Airway epithelial cell (primary cell): Measurements from ENCODE around the gene IL24. TPM values are rescaled to one million over a fixed set of nuclear protein-coding genes. Genes with fewer than 3 reads are reported as not detected.

Experiments used
- total RNA-seq: library from RNA; depleted of rRNA; stranded (reverse); fragments of >200 nt; gene quantifications from 2 replicates; pipeline ENCODE4 v1.2.3, GENCODE V29; 2015

The IL24 gene
- 0.23 and 0.35 TPM in 2 replicates for total RNA-seq

GRCh38 chr1:206897175-206897574 lies at the start of gene IL24:
TSS of gene IL24 (plus strand) at chr1:206897443. CDS start at chr1:206897833, 390 bp downstream.

GRCh38 chr1:206864939-206865671 lies 32.1 kb upstream of the IL24 start, which contains the start of gene IL20:
TSS of gene IL20 (plus strand) at chr1:206865623. CDS start at chr1:206865853, 230 bp downstream.

GRCh38 chr1:206921772-206922265 lies 24.6 kb downstream of the IL24 start, which contains the start of gene FCMR:
TSS of gene FCMR (minus strand) at chr1:206921941. CDS start at chr1:206921854, 87 bp downstream.

GRCh38 chr1:206946261-206946660 lies 49.0 kb downstream of the IL24 start, which contains the start of gene PIGR:
TSS of gene PIGR (minus strand) at chr1:206946466. CDS start at chr1:206940531, 5,935 bp downstream.

Other genes with a start within 250 kb of the IL24 start
- 30.4 and 38.1 TPM in 2 replicates for gene MAPKAPK2, start 212.5 kb upstream of the IL24 start, total RNA-seq
- gene IL19, start 126.7 kb upstream of the IL24 start, total RNA-seq = not detected in 2 replicates
- gene IL10, start 124.9 kb upstream of the IL24 start, total RNA-seq = not detected in 2 replicates
- not detected in 2 replicates for gene IL20, start 31.8 kb upstream of the IL24 start, total RNA-seq
- gene FCMR, start 24.5 kb downstream of the IL24 start, total RNA-seq = 0.05 and 0.21 TPM in 2 replicates
- 0.05 and 0.14 TPM in 2 replicates for gene PIGR, start 49.0 kb downstream of the IL24 start, total RNA-seq
- gene FCAMR, start 73.0 kb downstream of the IL24 start, total RNA-seq = not detected in 2 replicates
- gene C1orf116, start 135.3 kb downstream of the IL24 start, total RNA-seq = 72.0 and 112 TPM in 2 replicates
- gene YOD1, start 153.8 kb downstream of the IL24 start, total RNA-seq = 3.7 and 7.1 TPM in 2 replicates
- gene PFKFB2, start 155.8 kb downstream of the IL24 start, total RNA-seq = 7.4 and 8.0 TPM in 2 replicates
- gene C4BPB, start 191.4 kb downstream of the IL24 start, total RNA-seq = not detected in 2 replicates
- not detected in 2 replicates for gene C4BPA, start 206.8 kb downstream of the IL24 start, total RNA-seq